GM12878 (cell line): ENCODE data around the gene COL18A1. TPM values are rescaled to one million over a fixed set of nuclear protein-coding genes. Genes with fewer than 3 reads are reported as not detected.
"Not testable (repeated sequence)": the region's sequence is repeated elsewhere in the genome, so short reads cannot be mapped to it uniquely, and the experiment has no call there.

Source experiments
- ATAC-seq: fragments of 200-7000 bp; cut with Tn5 transposase; 3 replicates; pipeline ENCODE4 v1.9.1; 2020; ENCODE audit warnings: mild to moderate bottlenecking, moderate library complexity
- BruUV-seq: library from RNA; stranded (reverse); fragments of 400-500 nt; replicated peaks from 2 replicates; lab custom pipeline; 2021; lab: Mats Ljungman, UMichigan
- CTCF ChIA-PET: fragments of 300-600 bp; sonication (Branson Sonifier 250); formaldehyde crosslinking; extraction: SDS; loops from one replicate; lab custom pipeline; 2021; ENCODE audit warnings: inconsistent platforms; lab: Yijun Ruan, JAX
- POLR2A ChIA-PET: fragments of 350-600 bp; formaldehyde crosslinking; extraction: SDS; loops from one replicate; lab custom pipeline; 2021; ENCODE audit warnings: inconsistent platforms; lab: Charles Lee
- RAD21 ChIA-PET: fragments of 300-600 bp; sonication (Branson Sonifier 250); formaldehyde crosslinking; loops from one replicate; lab custom pipeline; 2023; ENCODE audit warnings: antibody characterized with exemption; ENCODE audit not compliant: unreplicated experiment; lab: Charles Lee
- SMC1A ChIA-PET: fragments of 300-600 bp; sonication (Branson Sonifier 250); formaldehyde crosslinking; loops from one replicate; lab custom pipeline; 2023; ENCODE audit not compliant: unreplicated experiment, uncharacterized antibody; lab: Charles Lee
- DNase-seq: peaks from one replicate; pipeline ENCODE4 v3.0.0-alpha.2; 2011; ENCODE audit warnings: low read depth, low spot score
- FAIRE-seq: peaks from 3 replicates; lab custom pipeline; 2011; peaks lifted over from hg19 to GRCh38; lab: Jason Lieb, UNC
- H2AFZ ChIP-seq: 2 replicates; pipeline ENCODE4 v1.6.0; 2011; ENCODE audit warnings: low read depth, low read length, control low read depth; ENCODE audit not compliant: control insufficient read depth
- H3K27ac ChIP-seq: 2 replicates; pipeline ENCODE4 v1.5.1; 2011; ENCODE audit warnings: control low read depth; ENCODE audit not compliant: control insufficient read depth, insufficient read depth
- H3K27me3 ChIP-seq, 2 experiments: replicated peaks in 1 of 2; 2 replicates each; pipeline versions ENCODE4 v1.6.0 to v1.6.1; 2011; ENCODE audit warnings: low read length in 1 of 2; ENCODE audit not compliant: control insufficient read depth in 2 of 2, insufficient read depth in 2 of 2
- H3K36me3 ChIP-seq, 2 experiments: 2 replicates each; pipeline ENCODE4 v1.5.1; 2011; ENCODE audit warnings: low read length in 1 of 2; ENCODE audit not compliant: control insufficient read depth in 2 of 2, insufficient read depth in 2 of 2
- H3K4me1 ChIP-seq: 2 replicates; pipeline ENCODE4 v1.6.1; 2011; ENCODE audit warnings: mild to moderate bottlenecking, low read length, moderate library complexity, mixed read lengths; ENCODE audit not compliant: control insufficient read depth, insufficient read depth
- H3K4me2 ChIP-seq: 2 replicates; pipeline ENCODE4 v1.6.0; 2011; ENCODE audit warnings: control low read depth; ENCODE audit not compliant: control insufficient read depth, insufficient read depth
- H3K4me3 ChIP-seq: fragments of 200-600 bp; sonication (generic); 2 replicates; pipeline ENCODE4 v1.5.1; 2016
- H3K79me2 ChIP-seq: 2 replicates; pipeline ENCODE4 v1.6.0; 2011; ENCODE audit warnings: low read length; ENCODE audit not compliant: control insufficient read depth, insufficient read depth
- H3K9ac ChIP-seq: 2 replicates; pipeline ENCODE4 v1.8.0; 2011; ENCODE audit warnings: low read length, control low read depth, mixed read lengths; ENCODE audit not compliant: control insufficient read depth, insufficient read depth
- H3K9me3 ChIP-seq: replicated peaks from 3 replicates; pipeline ENCODE4 v1.5.1; 2011; ENCODE audit warnings: mild to moderate bottlenecking, low read length; ENCODE audit not compliant: control insufficient read depth, insufficient read depth
- H4K20me1 ChIP-seq: 2 replicates; pipeline ENCODE4 v1.6.0; 2011; ENCODE audit not compliant: control insufficient read depth, insufficient read depth
- ATF3 ChIP-seq: IDR thresholded peaks from 2 replicates; pipeline ENCODE4 v1.6.1; 2011; ENCODE audit warnings: low read depth, mild to moderate bottlenecking, low read length, moderate library complexity, borderline replicate concordance; ENCODE audit errors: extremely low read depth
- CUX1 ChIP-seq: IDR thresholded peaks from 2 replicates; pipeline ENCODE4 v1.6.1; 2012; ENCODE audit warnings: improper control_type of control experiment, low read depth, low read length; ENCODE audit not compliant: insufficient replicate concordance
- SMAD5 ChIP-seq: IDR thresholded peaks from 2 replicates; pipeline ENCODE4 v1.6.1; 2016; ENCODE audit warnings: antibody characterized with exemption, low read depth
- WGBS: methylation state at CpG from one replicate; pipeline ENCODE4 v1.1.6; 2016; ENCODE audit warnings: low lambda C conversion rate; ENCODE audit not compliant: insufficient replicate concordance, insufficient coverage; ENCODE audit errors: missing lambda C conversion rate; 5-methylcytosine and 5-hydroxymethylcytosine counted together
- in situ Hi-C: fragments of 300-500 bp; cut with MboI; formaldehyde crosslinking; loops from 9 replicates; pipeline ENCODE4 v1.14.3; 2018; ENCODE audit warnings: mixed read lengths
- intact Hi-C: fragments of 100-400 bp; cut with micrococcal nuclease; formaldehyde crosslinking; loops from one replicate; pipeline ENCODE4 v1.14.2; 2022; ENCODE audit not compliant: unreplicated experiment
- polyA plus RNA-seq, 11 experiments: library from polyadenylated mRNA; depleted of rRNA in 4 of 11; unstranded in 6 of 11; stranded (reverse) in 5 of 11; fragments of >200 nt; fragmentation: Nextera tagmentation in 4 of 11; fragmentation: Illumina TruSeq in 1 of 11; extraction: Ambion mirVana in 4 of 11; extraction: Trizol in 1 of 11; gene quantifications; 1 replicate in 1 of 11; 2 replicates in 10 of 11; pipeline versions ENCODE4 v1.2.1 to v1.2.3, GENCODE V29; 2011 to 2016; ENCODE audit warnings: inconsistent platforms in 2 of 11, missing spikeins in 2 of 11, low read depth in 1 of 11
- total RNA-seq, 4 experiments: library from RNA; depleted of rRNA in 3 of 4; stranded (reverse); fragments of >200 nt in 3 of 4; fragmentation: Illumina TruSeq in 1 of 4; extraction: Trizol in 1 of 4; gene quantifications; 2 replicates each; pipeline versions ENCODE4 v1.2.1 to v1.2.3, GENCODE V29; 2013 to 2021

The COL18A1 gene
- total and polyA plus RNA-seq, 10 of the 15 experiments (the other 5 are each of a cell fraction or from before 2014, with no cell fraction given) = under 0.01 to 0.49 (median 0.09) TPM; not detected in 3

- Histone ChIP-seq H3K36me3 (no peaks in the 10 kb centered on the region), H3K4me1 (no peaks in the 10 kb centered on the region), H3K4me2 (no peak overlapping the region), H3K4me3 (no peak overlapping the region), H3K9me3 (no peaks in the 10 kb centered on the region; the same call in 2 of the 3 replicates), H3K27me3 (no peaks in the 10 kb centered on the region; a peak in 1 of 4 replicates), H4K20me1 (no peaks in the 10 kb centered on the region), H3K9ac (no peak overlapping the region), H3K27ac (no peak overlapping the region), H3K79me2 (no peaks in the 10 kb centered on the region), H2AFZ (no peak overlapping the region)
- SMC1A ChIA-PET = no interaction called here
- intact Hi-C loops = no loop called here
- RAD21 ChIA-PET = no interaction called here
- no peak for FAIRE-seq
- POLR2A ChIA-PET = no interaction called here
- no peak for DNase-seq
- 35% methylated on average over 25 of the region's 25 CpGs for WGBS
- CTCF ChIA-PET = no interaction called here
- TF ChIP-seq ATF3 (no peak), CUX1 (no peak), SMAD5 (no peak)
- TF ChIP-seq, all 136 proteins: peak for 0
- ATAC-seq = no peak
- BruUV-seq = no TSS peak
- in situ Hi-C loops = no loop called here
These were observed 37.3 kb upstream of the COL18A1 start for GRCh38 chr21:45367402-45368351.

- H3K4me2 ChIP-seq, H3K4me1 ChIP-seq, H3K36me3 ChIP-seq, in situ Hi-C loops, H3K9me3 ChIP-seq, intact Hi-C loops, H3K27me3 ChIP-seq, H3K79me2 ChIP-seq, H4K20me1 ChIP-seq, H3K4me3 ChIP-seq, SMC1A ChIA-PET, H2AFZ ChIP-seq, DNase-seq, POLR2A ChIA-PET, ATAC-seq, CTCF ChIA-PET, H3K27ac ChIP-seq, FAIRE-seq, BruUV-seq, RAD21 ChIA-PET, H3K9ac ChIP-seq: not testable (repeated sequence)
- 72% methylated on average over 23 of the region's 23 CpGs for WGBS
These were observed 35.9 kb upstream of the COL18A1 start for GRCh38 chr21:45369018-45369417.
